SK-N-SH (cell line): ENCODE data around the gene ALPI. TPM values are rescaled to one million over a fixed set of nuclear protein-coding genes. Genes with fewer than 3 reads are reported as not detected.

Experiments
- CTCF ChIA-PET: fragments of 300-600, 350-600 bp; formaldehyde crosslinking; extraction: SDS; loops from one replicate; lab custom pipeline; 2021; lab: Yijun Ruan, JAX
- POLR2A ChIA-PET: fragments of 350-600 bp; sonication (Branson Sonifier 250); formaldehyde crosslinking; extraction: SDS; loops from one replicate; lab custom pipeline; 2020; ENCODE audit warnings: antibody characterized with exemption, inconsistent platforms; lab: Yijun Ruan, JAX
- DNase-seq: peaks from one replicate; pipeline ENCODE4 v3.0.0; 2012
- H2AFZ ChIP-seq: fragments of 200-600 bp; sonication (generic); 2 replicates; pipeline ENCODE4 v1.8.1; 2016; ENCODE audit warnings: antibody characterized with exemption, mild to moderate bottlenecking, low read depth
- H3F3A ChIP-seq: fragments of 200-600 bp; sonication (generic); replicated peaks from 2 replicates; pipeline ENCODE3; 2016; ENCODE audit warnings: antibody characterized with exemption, mild to moderate bottlenecking; ENCODE audit not compliant: insufficient read depth
- H3K27ac ChIP-seq, 2 experiments: fragments of 200-500 bp in 1 of 2; fragments of 200-600 bp in 1 of 2; sonication (Bioruptor generic) in 1 of 2; sonication (generic), shearing (Covaris generic) in 1 of 2; 2 replicates each; pipeline versions ENCODE4 v1.5.1 to v1.6.1; 2014 to 2016; ENCODE audit warnings: low read depth in 2 of 2, inconsistent platforms in 1 of 2, low read length in 1 of 2, mild to moderate bottlenecking in 1 of 2, mixed read lengths in 1 of 2
- H3K27me3 ChIP-seq: fragments of 200-600 bp; sonication (generic), shearing (Covaris generic); 2 replicates; pipeline ENCODE4 v1.6.1; 2016; ENCODE audit warnings: mixed run types; ENCODE audit not compliant: insufficient read depth
- H3K36me3 ChIP-seq, 2 experiments: fragments of 200-500 bp in 1 of 2; fragments of 200-600 bp in 1 of 2; sonication (Bioruptor generic) in 1 of 2; sonication (generic) in 1 of 2; replicated peaks in 1 of 2; 2 replicates each; pipeline versions ENCODE3 to v1.5.1; 2014 to 2016; ENCODE audit warnings: low read length in 1 of 2, mild to moderate bottlenecking in 1 of 2; ENCODE audit not compliant: insufficient read depth in 2 of 2, control insufficient read depth in 1 of 2
- H3K4me1 ChIP-seq, 2 experiments: fragments of 200-500 bp in 1 of 2; fragments of 200-600 bp in 1 of 2; sonication (Bioruptor generic) in 1 of 2; sonication (generic), shearing (Covaris generic) in 1 of 2; 2 replicates each; pipeline versions ENCODE4 v1.5.1 to v1.6.1; 2014 to 2016; ENCODE audit warnings: low read depth in 1 of 2, low read length in 1 of 2, mixed run types in 1 of 2; ENCODE audit not compliant: insufficient read depth in 2 of 2, control insufficient read depth in 1 of 2
- H3K4me2 ChIP-seq: fragments of 200-600 bp; sonication (generic), shearing (Covaris generic); 2 replicates; pipeline ENCODE4 v1.6.1; 2017; ENCODE audit warnings: mixed run types
- H3K4me3 ChIP-seq, 2 experiments: fragments of 200-500 bp in 1 of 2; fragments of 200-600 bp in 1 of 2; sonication (Bioruptor generic) in 1 of 2; sonication (generic), shearing (Covaris generic) in 1 of 2; 2 replicates each; pipeline versions ENCODE4 v1.5.1 to v1.8.1; 2014 to 2016; ENCODE audit warnings: low read depth in 2 of 2, inconsistent platforms in 1 of 2, low read length in 1 of 2, mild to moderate bottlenecking in 1 of 2, mixed read lengths in 1 of 2, moderate library complexity in 1 of 2
- H3K79me2 ChIP-seq: fragments of 200-600 bp; sonication (generic); 2 replicates; pipeline ENCODE4 v1.8.1; 2017; ENCODE audit warnings: mild to moderate bottlenecking; ENCODE audit not compliant: insufficient read depth
- H3K9ac ChIP-seq: fragments of 200-600 bp; sonication (generic); 2 replicates; pipeline ENCODE4 v1.6.1; 2017; ENCODE audit warnings: mixed run types
- H3K9me2 ChIP-seq: fragments of 200-600 bp; sonication (generic); 2 replicates; pipeline ENCODE4 v1.6.1; 2017; ENCODE audit warnings: mixed run types
- H3K9me3 ChIP-seq: fragments of 200-600 bp; sonication (generic); 2 replicates; pipeline ENCODE4 v1.6.1; 2017; ENCODE audit warnings: mixed run types, mild to moderate bottlenecking, moderate library complexity
- H4K20me1 ChIP-seq: fragments of 200-600 bp; sonication (generic); 2 replicates; pipeline ENCODE4 v1.6.1; 2017; ENCODE audit warnings: mild to moderate bottlenecking, mixed run types; ENCODE audit not compliant: insufficient read depth
- CTCF ChIP-seq: fragments of 200-600 bp; sonication (generic); IDR thresholded peaks from 2 replicates; pipeline ENCODE4 v1.6.1; 2017; ENCODE audit warnings: antibody characterized with exemption, mild to moderate bottlenecking, moderate library complexity
- GATA2 ChIP-seq: sonication (generic); formaldehyde crosslinking; IDR thresholded peaks from 2 replicates; pipeline ENCODE4 v1.5.0; 2020; ENCODE audit warnings: mild to moderate bottlenecking, missing genetic modification reagents
- IRF3 ChIP-seq: fragments of 150-350 bp; IDR thresholded peaks from 2 replicates; pipeline ENCODE4 v1.6.1; 2016; ENCODE audit warnings: mild to moderate bottlenecking, low read depth, low read length
- JUND ChIP-seq: IDR thresholded peaks from 2 replicates; pipeline ENCODE4 v1.4.0; 2012
- MAX ChIP-seq: IDR thresholded peaks from 2 replicates; pipeline ENCODE4 v1.4.0; 2012; ENCODE audit warnings: low read depth
- MXI1 ChIP-seq: IDR thresholded peaks from 2 replicates; pipeline ENCODE4 v1.6.1; 2012; ENCODE audit warnings: mild to moderate bottlenecking, low read depth, low read length, improper control_type of control experiment
- NRF1 ChIP-seq: IDR thresholded peaks from 2 replicates; pipeline ENCODE4 v1.6.1; 2012; ENCODE audit warnings: low read depth, mild to moderate bottlenecking, low read length
- REST ChIP-seq: IDR thresholded peaks from 2 replicates; pipeline ENCODE4 v1.6.1; 2012; ENCODE audit warnings: mild to moderate bottlenecking, low read depth, low read length, moderate library complexity
- RFX5 ChIP-seq: IDR thresholded peaks from 2 replicates; pipeline ENCODE4 v1.6.1; 2012; ENCODE audit warnings: mild to moderate bottlenecking, improper control_type of control experiment, low read length
- USF2 ChIP-seq: fragments of 150-350 bp; IDR thresholded peaks from 2 replicates; pipeline ENCODE4 v1.6.1; 2017; ENCODE audit warnings: antibody characterized with exemption, low read length, low read depth, borderline replicate concordance
- WGBS: methylation state at CpG from one replicate; pipeline ENCODE4 v1.1.6; 2017; ENCODE audit warnings: low lambda C conversion rate; 5-methylcytosine and 5-hydroxymethylcytosine counted together
- polyA plus RNA-seq, 3 experiments: library from polyadenylated mRNA; depleted of rRNA; stranded (reverse); fragments of >200 nt; gene quantifications; 2 replicates each; pipeline ENCODE4 v1.2.3, GENCODE V29; 2012

The ALPI gene
- polyA plus RNA-seq, 1 of the 3 experiments (the other 2 are of a cell fraction) = not detected

GRCh38 chr2:232485757-232486557, 30.0 kb downstream of the ALPI start:
- H4K20me1 ChIP-seq = no peaks in the 10 kb centered on the region
- no peaks in the 10 kb centered on the region for H3K36me3 ChIP-seq
- H3K9me3 ChIP-seq = no peaks in the 10 kb centered on the region
- no peak overlapping the region for H3K9ac ChIP-seq
- TF ChIP-seq CTCF = no peak
- TF ChIP-seq NRF1 = no peak
- TF ChIP-seq MXI1 = no peak
- no peak for TF ChIP-seq IRF3
- TF ChIP-seq GATA2 (CRISPR knock-in tag) = no peak
- no peak for TF ChIP-seq RFX5
- no peak for TF ChIP-seq USF2
- TF ChIP-seq REST = no peak
- TF ChIP-seq JUND = no peak
- TF ChIP-seq MAX = no peak
- no peaks in the 10 kb centered on the region for H3K9me2 ChIP-seq
- H3K27ac ChIP-seq = no peak overlapping the region
- no peaks in the 10 kb centered on the region for H3K79me2 ChIP-seq
- H2AFZ ChIP-seq = no peak overlapping the region
- peaks cover 0 to 3% of the 10 kb centered on the region in 2 experiments; a peak in 1 of 4 replicates for H3K4me1 ChIP-seq
- H3K4me3 ChIP-seq = no peak overlapping the region; a peak in 1 of 4 replicates
- 25% methylated on average over 52 of the region's 111 CpGs for WGBS
- peaks cover 18% of the 10 kb centered on the region for H3K27me3 ChIP-seq
- no peaks in the 10 kb centered on the region for H3F3A ChIP-seq
- peak; percentile 45 for DNase-seq
- H3K4me2 ChIP-seq = no peak overlapping the region
- CTCF ChIA-PET = interaction anchor here (0.8 to 1.4 kb wide), 4 partner anchors 12 to 561 kb away, joined by 3 to 4 read pairs (median 4); no protein-coding TSS in a partner anchor
- POLR2A ChIA-PET = no interaction called here
